HG02840 (cell line): ENCODE measurements around the gene NKPD1.

Source experiments
- ATAC-seq: cut with Tn5 transposase; IDR thresholded peaks from one replicate; pipeline ENCODE4 v1.9.1; 2021; ENCODE audit warnings: mild to moderate bottlenecking, moderate library complexity, moderate number of reproducible peaks; ENCODE audit not compliant: unreplicated experiment, low FRiP score

Gene NKPD1

DNA sequence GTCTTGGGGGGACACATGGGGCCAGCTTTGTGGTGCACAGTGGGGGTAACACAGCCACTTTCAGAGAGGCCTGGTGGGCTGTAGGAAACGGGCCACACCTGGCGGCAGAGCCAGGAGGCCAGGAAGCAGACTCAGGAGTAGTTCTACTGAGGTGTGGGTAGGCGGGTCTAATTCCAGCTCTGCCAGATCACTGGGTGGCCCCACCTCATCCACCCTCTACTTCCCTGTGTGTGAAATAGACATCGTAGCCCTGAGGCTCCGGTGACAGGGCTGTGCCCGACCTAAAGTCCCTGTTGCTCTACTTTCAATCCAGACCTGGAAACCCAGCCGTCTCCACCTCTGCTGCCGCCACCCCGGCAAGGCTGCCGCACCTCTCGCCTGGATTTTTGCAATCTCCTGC is 4.0 kb downstream of the NKPD1 start:
- ATAC-seq = no peak

DNA sequence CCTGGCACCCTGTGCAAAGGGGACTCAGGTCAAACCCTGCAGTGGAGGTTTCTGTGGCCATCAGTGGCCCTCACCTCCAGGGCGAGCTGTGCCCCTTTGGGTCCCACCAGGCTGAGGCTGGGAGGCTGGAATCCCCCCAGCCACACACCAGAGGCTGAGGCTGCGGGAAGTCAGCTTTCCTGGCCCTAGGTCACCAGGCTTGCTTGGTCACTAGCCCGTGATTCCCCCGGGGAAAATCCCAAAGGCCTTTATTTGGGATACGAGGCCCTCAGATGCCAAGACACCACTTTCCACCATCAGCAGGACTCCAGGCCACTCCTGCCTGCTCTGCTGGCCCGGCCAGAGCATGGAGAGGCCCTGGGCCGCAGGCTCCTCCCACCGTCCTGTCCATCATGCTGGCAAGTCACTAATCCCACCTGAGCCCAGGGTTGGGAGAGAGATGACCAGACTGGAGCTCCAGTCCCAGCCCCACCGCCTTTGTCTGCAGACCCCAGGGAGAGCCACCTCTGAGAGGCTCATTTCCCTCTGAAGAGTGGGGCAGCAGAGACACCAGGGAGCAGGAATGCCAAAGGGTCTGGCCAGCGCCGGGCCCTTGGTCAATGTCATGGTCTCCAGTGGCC is 4.7 kb downstream of the NKPD1 start:
- no peak for ATAC-seq

DNA sequence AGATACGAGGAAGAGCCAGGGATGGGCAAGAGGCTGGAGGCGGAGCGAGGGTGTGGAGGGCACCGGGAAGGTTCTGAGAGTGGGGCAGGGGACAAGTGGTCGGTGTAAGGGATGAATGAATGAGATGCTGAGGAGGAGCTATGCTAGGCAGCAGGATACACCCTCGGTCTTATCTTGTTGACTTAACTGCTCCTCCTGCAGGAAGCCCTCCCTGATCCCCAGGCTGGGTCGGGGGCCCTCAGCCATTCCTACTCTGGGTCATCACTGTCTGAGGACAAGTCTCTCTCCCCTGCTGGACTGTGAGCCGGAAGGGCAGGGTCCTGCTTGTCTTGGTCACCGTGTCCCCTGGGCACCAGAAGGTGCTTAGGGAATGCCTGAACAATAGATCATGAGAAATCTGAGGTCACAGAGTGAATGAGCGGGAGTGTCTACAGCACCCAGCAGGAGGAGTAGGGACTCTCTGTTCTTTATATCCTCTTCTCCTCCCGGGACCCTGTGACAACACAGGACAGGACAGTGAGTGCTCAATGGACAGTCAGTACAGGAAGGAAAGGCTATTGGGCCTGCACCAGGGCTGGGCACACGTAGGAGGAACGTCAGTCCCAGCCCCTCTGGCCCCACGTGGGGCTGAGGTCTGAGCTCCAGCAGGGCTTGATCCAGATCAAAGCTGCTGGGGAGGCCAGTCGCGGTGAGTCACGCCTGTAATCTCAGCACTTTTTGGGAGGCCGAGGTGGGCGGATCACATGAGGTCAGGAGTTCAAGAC is 6.5 kb downstream of the NKPD1 start:
- ATAC-seq = no peak

DNA sequence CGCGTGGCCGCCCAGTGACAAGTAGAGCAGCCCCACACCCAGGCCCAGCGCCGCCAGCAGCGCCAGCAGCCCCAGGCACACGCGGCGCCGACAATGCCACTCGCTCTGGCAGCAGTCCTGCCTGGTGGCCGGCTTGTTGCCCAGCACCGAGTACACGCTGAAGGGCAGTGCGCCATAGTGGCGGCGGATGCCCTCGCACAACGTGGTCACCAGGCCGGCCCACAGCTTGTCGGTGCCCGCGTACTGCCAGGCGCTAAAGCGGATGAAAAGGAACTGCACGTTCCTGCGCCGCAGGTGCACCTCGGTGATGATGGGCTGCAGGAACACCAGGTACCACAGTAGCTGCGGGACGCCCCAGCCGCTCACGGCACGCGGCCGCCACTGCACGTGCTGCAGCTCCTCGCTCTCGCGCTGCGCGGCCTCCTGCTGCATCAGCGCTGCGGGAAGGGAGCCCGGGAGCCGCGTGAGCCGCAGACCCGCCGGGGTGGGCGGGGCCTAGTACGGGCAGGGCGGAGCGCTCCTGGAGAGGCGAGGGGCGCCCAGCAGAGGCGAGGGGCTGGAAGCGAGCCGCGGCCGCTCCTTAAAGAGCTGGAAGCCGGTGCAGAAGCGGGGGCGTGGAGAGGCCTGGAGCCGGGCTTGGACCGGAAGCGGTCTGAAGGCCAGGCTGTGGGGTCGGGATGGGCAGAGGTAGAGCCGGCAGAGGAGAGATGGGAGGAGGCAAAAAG is 7.3 kb downstream of the NKPD1 start:
- ATAC-seq = no peak

DNA sequence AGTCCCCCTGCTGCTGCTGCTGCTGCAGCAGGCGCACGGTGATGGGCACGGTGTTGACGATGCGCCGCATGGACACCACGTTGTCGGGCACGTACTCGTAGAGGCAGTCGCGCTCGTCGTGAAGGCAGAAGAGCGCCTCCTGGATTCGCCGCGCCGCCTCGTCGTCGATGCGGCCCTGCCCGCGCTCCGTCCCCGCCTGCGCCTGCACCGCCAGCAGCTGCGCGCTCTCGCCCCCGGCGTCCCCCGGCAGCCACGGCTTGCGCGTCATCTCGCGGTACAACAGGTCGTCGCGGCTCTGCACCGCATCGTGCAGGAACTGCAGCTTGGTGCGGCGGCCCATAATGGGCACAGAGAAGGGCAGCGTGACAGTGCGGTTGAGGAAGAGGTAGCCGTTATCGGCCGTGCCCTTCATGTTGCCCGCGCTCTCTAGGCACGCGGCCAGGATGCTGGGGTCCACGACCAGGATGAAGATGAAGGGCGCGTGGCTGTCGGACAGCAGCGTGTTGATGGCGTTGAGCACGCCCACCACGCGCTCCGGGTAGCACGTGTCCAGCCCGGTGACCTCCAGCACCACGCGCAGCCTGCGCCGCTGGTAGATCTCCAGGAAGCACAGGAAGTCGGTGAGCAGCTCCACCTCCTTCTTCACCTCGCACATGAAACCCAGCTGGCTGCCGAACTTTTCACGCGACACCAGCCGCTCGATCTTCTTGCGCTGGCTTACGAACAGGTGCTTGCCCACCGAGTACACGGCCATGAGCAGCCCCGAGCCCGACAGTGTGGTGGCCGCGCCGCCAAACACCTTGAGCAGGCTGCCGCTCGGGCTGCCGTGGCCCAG is 8.1 kb downstream of the NKPD1 start:
- ATAC-seq = no peak

DNA sequence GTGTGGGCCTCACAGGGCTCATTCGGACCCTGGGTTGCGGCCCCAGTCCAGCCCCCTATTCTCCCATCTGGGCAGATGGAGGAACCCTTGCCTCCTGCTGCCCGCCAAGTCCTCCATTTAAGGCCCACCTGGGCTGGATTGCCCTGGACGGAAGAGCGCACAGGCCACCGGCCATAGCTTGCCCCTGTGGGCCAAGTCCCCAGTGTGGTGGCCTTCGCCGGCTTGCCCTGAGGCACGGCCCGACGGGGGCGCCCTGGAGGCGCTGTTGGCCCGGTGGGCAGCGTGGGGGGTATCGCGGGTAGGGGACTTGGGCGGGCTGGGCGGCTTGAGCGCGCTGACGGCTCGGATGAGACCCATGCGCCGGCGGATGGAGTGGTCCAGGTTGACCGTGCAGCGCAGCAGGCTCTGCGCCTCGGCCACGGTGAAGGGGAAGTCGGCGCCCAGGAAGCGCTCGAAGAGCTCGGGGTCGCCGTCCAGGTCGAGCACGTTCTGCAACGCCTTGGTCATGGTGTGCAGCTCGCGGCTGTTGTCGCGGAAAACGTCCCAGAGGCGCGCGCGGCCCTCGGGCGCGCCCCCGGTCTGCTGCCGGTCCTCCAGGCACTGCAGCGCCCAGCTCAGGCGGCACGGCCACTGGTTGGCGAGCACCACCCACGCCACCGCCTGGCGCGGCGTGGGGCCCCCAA is 8.8 kb downstream of the NKPD1 start:
- ATAC-seq = no peak

DNA sequence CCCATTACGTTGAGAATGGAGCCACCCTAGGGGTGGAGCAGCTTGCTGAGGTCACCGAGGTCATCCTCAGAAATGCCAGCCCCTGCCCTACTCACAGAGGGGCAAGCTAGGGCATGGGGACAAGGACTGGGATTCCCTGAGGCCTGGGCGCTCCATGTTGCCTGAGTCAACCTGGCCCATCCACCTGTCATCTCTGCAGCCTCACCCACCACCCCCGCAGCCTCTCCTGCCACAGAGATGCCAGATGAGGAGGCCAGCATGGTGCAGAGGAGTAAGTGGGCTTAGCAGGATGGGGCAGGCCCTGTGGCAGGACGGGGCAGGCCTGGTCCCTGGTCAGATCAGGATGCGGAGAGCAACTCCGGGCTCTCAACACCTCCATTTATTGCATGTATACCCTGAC is 9.5 kb downstream of the NKPD1 start:
- ATAC-seq = no peak

DNA sequence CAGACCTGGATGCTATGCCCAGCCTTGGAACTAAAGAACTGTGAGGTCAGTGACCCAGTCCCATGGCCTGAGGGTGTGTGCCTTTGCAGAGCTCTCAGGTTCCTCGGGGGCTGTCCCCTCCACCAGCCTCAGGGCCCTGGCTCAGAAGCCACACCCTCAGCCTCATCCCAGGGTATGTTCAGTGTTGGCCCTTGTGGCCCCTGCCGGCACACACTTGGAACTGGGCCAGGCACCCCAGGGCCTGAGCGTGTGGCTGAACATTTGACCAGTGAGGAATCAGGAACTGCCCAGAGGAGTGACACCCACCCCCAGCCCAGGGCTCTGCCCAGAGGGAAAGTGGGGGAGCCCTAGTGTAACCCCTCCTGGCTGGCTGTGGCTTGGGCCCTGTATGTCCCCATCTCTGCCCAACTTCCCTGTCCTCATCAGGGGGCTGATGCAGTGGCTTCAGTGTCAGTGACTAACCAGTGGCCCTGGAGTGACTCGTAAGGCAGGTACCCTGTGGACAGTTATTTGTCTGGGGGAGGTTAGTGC is 10.0 kb downstream of the NKPD1 start:
- no peak for ATAC-seq

DNA sequence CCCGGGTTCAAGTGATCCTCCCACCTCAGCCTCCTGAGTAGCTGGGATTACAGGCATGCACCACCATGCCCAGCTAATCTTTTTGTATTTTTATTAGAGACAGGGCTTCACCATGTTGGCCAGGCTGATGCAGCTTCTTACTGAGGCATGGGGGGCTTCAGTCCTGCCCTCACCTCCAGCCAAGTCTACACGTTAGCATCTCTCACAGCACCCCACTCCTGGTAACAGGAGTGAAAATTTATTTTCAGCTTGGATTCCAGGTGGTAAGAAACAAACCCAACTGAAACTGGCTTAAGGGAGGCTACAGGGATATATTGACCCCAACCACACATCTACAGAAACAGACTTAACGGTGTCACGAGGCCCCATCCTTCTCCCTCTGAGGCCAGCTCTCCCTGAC is 10.6 kb downstream of the NKPD1 start:
- no peak for ATAC-seq

DNA sequence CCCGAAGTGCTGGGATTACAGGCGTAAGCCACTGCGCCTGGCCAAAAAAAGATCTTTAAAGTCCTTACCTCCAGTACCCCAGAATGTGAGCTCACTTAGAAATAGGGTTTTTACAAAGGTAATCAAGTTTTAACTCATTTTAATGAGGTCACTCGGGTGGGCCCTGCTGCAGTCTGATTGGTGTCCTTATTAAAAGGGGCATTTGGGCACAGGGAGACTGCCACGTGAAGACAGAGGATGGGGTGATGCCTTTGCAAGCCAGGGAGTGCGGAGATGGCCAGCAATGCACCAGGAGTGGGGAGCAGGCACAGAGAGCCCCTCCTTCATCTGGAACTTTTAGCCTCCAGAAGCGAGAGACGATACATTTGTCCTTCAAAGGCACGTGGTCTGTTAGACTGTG is 11.7 kb downstream of the NKPD1 start:
- no peak for ATAC-seq

DNA sequence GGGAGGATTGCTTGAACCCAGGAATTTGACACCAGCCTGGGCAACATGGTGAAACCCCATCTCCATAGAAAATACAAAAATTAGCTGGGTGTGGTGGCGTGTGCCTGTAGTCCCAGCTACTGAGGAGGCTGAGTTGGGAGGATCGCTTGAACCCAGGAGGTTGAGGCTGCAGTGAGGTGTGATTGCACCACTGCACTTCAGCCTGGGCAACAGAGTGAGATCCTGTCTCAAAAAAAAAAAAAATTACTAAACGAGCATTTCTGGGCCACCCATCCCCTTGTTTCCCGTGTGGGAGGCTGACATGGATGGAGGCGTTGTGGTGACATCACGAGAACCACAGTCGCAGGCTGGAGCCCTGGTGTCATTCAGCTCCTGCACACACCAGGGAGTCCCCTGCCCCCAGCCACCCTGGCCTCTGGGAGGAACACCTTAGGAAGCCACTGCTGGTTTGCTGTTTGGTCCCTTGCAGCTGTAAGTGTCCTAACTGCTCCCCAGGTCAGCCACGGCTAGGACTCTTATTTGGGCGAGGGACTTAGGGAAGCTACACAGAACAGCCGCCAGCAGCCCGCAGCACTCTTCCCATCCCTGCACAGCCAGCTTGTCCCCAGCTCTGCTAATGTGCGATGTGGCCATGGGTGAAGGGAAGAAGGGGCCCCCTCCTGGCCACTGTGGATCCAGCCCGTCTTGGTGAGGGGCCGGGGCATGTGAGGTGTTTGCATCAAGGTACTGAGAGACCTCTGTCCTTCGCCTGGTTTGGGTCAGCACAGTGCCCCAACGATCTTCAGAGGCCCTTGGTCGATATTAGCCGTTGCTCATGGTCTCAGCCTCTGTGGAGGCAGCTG is 12.7 kb downstream of the NKPD1 start:
- ATAC-seq = no peak

DNA sequence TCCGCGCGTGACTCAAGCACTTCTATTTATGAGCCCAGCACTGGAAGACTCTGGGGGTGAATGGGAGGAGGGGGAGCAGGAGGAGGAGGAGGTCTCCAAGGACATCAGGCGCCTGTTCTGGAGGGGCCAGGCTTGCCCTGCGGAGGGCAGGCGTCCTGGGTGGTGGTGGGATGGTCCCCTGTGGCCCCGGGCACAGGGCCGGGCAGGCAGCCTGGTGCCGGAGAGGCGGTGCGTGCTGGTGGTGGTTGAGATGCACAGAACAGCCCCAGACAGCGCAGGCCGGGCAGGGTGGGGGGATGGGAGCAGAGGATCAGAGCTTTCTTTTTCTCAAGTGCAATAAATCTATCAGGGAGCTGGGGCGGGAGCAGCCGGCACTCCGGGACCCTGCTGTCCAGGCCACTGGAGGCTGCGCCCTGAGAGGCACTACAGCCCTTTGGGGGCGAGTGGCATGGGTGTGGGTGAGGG is 14.0 kb downstream of the NKPD1 start:
- ATAC-seq = no peak

DNA sequence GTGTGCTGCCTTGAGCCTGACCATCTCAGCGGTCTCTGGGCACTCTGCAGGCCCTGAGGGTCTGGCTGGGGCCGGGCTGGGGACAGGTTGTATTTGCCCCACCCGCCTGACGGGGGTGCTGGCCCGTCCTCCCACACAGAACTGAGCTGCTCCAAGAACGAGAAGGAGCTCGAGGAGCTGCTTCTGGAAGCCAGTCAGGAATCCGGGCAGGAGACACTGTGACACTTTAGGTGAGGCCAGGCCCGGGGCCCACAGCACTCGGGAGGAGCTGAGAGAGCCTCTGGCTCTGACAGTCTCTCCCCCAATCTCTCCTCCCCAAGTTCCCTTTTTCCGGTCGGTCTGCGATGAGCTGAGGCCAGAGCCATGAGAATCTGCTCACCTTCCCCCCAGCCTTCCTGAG is 14.5 kb downstream of the NKPD1 start:
- no peak for ATAC-seq

DNA sequence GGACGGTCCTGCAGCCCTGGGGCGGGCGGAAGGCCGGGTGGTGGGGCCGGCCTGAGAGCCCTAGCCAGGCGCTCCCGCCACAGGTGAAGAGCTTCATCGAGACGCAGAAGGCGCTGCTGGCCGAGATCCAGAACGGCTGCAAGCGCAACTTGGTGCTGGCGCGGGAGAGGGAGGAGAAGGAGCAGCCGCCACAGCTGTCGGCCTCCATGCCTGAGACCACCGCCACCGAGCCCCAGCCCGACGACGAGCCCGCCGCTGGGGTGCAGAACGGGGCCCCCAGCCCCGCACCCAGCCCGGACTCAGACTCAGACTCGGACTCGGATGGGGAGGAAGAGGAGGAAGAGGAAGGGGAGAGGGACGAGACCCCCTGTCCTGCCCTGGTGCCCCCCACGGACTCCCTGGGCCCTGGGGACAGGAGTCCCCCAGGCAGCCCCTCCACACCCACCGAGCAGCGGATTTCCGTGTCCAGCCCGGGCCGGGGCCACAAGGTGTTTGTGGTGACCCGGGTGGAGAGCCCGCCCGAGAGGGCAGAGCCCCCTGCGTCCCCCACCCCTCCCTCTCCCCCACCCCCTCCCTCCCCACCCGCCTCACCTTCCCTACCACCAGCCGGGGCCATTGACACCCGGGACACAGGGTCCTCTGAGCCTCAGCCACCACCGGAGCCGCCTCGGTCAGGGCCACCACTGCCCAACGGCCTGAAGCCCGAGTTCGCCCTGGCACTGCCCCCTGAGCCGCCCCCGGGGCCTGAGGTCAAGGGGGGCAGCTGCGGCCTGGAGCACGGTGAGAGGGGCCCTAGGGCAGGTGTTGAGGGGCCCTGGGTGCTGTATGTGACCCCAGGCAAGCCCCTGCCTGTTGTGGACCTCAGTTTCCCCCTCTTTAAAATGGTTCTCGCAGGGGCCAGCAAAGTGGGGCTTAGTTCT is 15.3 kb downstream of the NKPD1 start:
- no peak for ATAC-seq

DNA sequence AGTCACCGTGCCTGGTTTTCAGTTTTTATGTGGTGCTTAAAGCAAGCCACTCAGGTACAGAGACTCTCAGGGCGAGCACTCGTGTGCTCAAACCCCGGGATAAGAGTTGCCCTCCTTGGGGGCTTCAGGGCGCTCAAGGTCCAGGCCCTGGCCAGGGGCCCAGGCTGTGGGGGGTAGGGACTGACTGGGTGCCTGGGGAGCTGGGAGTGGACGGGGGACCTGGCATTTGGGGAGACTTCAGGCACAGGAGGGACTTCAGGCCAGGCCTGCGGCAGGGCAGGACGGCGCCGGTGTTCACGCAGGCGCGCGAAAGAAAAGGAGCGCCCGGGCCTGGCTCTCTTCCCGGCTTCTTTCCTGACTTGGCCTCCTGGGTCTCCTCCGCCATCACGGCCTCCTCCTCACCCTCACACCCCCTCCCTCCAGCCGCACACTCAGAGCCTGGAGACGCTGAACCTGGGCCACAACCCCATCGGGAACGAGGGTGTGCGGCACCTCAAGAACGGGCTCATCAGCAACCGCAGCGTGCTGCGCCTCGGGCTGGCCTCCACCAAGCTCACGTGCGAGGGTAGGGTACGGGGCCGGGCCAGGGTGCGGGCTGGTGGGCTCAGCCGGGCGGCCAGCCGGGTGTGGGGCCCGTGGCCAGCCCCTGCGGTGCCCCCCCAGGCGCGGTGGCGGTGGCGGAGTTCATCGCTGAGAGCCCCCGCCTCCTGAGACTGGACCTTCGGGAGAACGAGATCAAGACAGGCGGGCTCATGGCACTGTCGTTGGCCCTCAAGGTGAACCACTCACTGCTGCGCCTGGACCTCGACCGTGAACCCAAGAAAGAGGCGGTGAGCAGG is 16.1 kb downstream of the NKPD1 start:
- no peak for ATAC-seq

DNA sequence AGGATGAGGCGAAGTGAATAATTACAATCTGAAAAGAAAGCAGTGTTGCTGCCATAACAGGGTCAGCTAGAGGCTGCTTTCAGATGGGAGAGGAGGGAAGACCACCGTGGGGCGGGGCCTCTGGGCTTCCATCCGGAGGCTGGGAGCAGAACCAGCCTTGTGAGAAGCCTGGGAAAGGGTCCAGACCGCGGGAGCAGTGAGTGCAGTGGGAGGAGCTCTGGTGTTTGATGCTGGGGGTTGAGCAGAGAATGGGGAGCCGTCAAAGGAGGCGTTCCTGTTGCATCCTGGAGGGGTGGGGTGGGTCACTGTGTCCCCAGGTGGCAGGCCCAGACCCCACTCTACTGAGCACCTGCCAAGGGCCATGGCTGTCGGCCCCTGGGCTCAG is 18.1 kb downstream of the NKPD1 start:
- no peak for ATAC-seq

DNA sequence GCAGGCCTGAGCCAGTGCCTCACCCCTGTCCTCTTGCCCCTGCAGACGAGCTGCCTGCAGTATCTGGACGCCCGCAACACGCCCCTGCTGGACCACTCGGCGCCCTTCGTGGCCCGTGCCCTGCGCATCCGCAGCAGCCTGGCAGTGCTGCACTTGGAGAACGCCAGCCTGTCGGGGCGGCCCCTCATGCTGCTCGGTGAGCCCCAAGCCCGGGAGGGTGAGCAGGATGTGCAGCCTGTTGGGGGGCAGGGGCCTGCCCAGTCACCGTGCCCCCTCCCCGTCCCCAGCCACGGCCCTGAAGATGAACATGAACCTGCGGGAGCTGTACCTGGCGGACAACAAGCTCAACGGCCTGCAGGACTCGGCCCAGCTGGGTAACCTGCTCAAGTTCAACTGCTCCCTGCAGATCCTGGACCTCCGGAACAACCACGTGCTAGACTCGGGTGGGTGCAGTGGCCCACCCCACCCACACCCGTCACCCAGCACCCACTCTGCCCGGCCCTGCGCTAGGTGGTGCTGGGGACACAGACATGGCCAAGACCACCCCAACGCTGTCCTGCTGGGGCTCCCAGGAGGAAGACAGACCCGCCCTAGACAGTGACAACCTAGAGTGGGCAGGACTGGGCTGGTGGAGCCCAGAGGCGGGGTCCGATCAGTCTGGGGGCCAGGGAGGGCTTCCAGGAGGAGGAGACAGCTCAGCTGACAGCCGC is 18.6 kb downstream of the NKPD1 start:
- ATAC-seq = no peak
